H1 (cell line): ENCODE measurements around the gene FNDC3A. TPM values are rescaled to one million over a fixed set of nuclear protein-coding genes. Genes with fewer than 3 reads are reported as not detected.

Source experiments
- CBX8 ChIP-seq: fragments of 300-800, 300-1000 bp; sonication (generic); IDR thresholded peaks from 2 replicates; pipeline ENCODE4 v1.7.1; 2016; ENCODE audit warnings: low read depth, low read length, borderline replicate concordance
- KDM5A ChIP-seq: fragments of 200-600 bp; IDR thresholded peaks from 2 replicates; pipeline ENCODE4 v1.7.1; 2012; ENCODE audit warnings: mild to moderate bottlenecking, low read length, inconsistent platforms, mixed read lengths
- POU5F1 ChIP-seq: IDR thresholded peaks from 2 replicates; pipeline ENCODE4 v1.6.1; 2011; ENCODE audit warnings: low read depth, mild to moderate bottlenecking, low read length, moderate library complexity
- RAD21 ChIP-seq, 2 experiments: IDR thresholded peaks in 1 of 2; conservative IDR thresholded peaks in 1 of 2; 2 replicates each; pipeline ENCODE4 v1.6.1; 2011; ENCODE audit warnings: low read depth in 2 of 2, low read length in 2 of 2, improper control_type of control experiment in 1 of 2, inconsistent platforms in 1 of 2, mild to moderate bottlenecking in 1 of 2, moderate library complexity in 1 of 2
- RBBP5 ChIP-seq: IDR thresholded peaks from 2 replicates; pipeline ENCODE4 v1.7.1; 2012; ENCODE audit warnings: low read depth, mild to moderate bottlenecking, inconsistent platforms, low read length, moderate library complexity, borderline replicate concordance
- TBP ChIP-seq: IDR thresholded peaks from 2 replicates; pipeline ENCODE4 v1.6.1; 2011; ENCODE audit warnings: low read depth, low read length, improper control_type of control experiment
- polyA plus RNA-seq, 7 experiments: library from polyadenylated mRNA; depleted of rRNA in 3 of 7; stranded (reverse) in 5 of 7; unstranded in 2 of 7; fragments of >200 nt in 5 of 7; fragments of 200-250 nt in 2 of 7; gene quantifications; 1 replicate in 5 of 7; 2 replicates in 1 of 7; 4 replicates in 1 of 7; pipeline versions ENCODE4 v1.2.1 to v1.2.3, GENCODE V29; 2011 to 2013; ENCODE audit warnings: missing spikeins in 2 of 7, mixed read lengths in 2 of 7
- total RNA-seq: library from RNA; stranded (reverse); fragmentation: NEBNext Ultra II Directional; extraction: Animal tissue kit (Norgen Biotek cat#: 25700); gene quantifications from 2 replicates; pipeline ENCODE4 v1.2.1, GENCODE V29; 2021

Gene FNDC3A
- total and polyA plus RNA-seq, 2 of the 8 experiments (the other 6 are each of a cell fraction or from before 2014, with no cell fraction given): 14.6 to 26.0 TPM

GRCh38 chr13:48950501-48950875, 25.2 kb upstream of the FNDC3A start (continued):
- no peak for TF ChIP-seq KDM5A
- TF ChIP-seq CBX8: no peak
- TF ChIP-seq POU5F1: no peak
- no peak for TF ChIP-seq RBBP5
- TF ChIP-seq RAD21 (IDR thresholded peaks at IDR 0.05 in 1 of 2, conservative IDR thresholded peaks at IDR 0.05 in 1 of 2; ENCODE audit: low read depth in 2 of 2, low read length in 2 of 2): no peak
- no peak for TF ChIP-seq TBP
- TF ChIP-seq, all 59 proteins: peak for 0
